Lung microvascular endothelial cell (primary cell): ENCODE measurements around the gene MREG. TPM values are rescaled to one million over a fixed set of nuclear protein-coding genes. Genes with fewer than 3 reads are reported as not detected.

Source experiments
- DNase-seq, 2 donors: peaks; one replicate each; pipeline versions ENCODE4 v3.0.0 to v3.0.0-alpha.2; 2010; ENCODE audit warnings: low read depth in 2 of 2
- total RNA-seq: library from RNA; depleted of rRNA; stranded (reverse); fragments of >200 nt; gene quantifications from 2 replicates; pipeline ENCODE4 v1.2.1, GENCODE V29; 2014

MREG gene
- total RNA-seq, 1 donor from 2014 or later: 0.40 TPM

- no peak for DNase-seq
Measured at GRCh38 chr2:215919624-215920243, 93.6 kb downstream of the MREG start.

DNA sequence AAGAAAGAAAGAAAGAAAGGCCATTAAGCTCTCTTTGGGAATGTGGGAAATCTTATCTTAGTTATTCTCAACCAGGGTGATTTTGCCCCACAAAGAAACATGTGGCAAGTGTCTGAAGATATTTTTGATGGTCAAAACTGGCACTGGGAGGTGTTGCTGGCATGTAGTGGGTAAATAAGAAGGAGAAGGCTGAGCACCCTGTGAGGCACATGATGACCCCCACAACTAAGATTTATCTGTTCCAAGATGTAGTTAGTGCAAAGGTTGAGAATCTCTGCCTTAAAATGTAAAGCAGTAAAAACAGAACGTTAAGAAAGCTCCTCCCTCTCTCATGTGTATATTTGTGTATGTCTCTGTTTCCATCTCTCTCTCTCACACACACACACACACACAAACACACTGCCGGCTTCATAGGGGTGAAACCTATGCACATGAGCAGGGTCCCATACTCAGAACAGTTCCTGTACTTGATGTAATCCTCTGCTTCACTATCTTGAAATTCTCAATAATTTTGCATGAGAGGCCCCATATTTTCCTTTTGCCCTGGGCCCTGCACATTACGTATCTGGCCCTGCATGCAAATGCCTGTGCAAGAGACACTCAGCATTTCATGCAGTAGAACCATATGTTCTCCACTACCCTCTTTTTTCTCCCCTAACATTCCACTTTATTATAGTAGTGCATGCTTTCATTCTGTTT, 94.3 kb downstream of the MREG start:
- no peak for DNase-seq

DNA sequence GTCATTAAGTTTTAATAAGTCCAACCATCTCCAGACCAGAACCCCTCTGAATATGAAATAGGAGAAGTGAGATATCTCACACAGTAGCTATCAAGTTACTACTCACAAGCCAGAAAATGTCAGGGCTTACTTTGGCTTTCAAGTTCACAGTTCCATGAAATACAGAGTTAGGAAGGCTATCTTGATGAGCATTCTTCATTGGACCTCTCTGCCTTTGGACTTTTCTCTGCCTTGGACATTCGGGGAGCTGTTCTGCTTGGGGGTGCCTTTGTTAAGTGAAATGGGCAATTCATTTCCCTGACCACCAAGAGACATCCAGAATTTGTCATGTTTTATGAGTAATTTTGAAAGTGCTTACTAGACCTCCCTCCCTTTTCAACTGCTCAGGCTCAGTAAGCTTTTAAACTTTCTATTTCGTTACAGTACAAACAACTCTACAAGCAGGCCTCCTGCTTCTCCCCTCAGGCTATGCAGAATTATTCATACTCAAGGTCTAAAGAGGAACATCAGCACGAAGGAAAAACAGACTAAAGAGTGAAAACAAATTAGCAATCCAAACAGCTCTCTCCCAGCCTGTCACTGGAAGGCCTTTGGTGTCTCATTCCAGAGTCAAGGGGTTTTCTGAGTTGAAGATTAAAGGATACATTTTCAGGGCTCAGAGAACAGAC, 95.3 kb downstream of the MREG start:
- DNase-seq: peak in 1 of 2 donors; percentile 7

GRCh38 chr2:215915441-215915840, 97.9 kb downstream of the MREG start:
- peak in 1 of 2 donors; percentile 20 for DNase-seq

- DNase-seq: peak in 1 of 2 donors; percentile 61
Measured at GRCh38 chr2:215914777-215915165, 98.6 kb downstream of the MREG start.

DNA sequence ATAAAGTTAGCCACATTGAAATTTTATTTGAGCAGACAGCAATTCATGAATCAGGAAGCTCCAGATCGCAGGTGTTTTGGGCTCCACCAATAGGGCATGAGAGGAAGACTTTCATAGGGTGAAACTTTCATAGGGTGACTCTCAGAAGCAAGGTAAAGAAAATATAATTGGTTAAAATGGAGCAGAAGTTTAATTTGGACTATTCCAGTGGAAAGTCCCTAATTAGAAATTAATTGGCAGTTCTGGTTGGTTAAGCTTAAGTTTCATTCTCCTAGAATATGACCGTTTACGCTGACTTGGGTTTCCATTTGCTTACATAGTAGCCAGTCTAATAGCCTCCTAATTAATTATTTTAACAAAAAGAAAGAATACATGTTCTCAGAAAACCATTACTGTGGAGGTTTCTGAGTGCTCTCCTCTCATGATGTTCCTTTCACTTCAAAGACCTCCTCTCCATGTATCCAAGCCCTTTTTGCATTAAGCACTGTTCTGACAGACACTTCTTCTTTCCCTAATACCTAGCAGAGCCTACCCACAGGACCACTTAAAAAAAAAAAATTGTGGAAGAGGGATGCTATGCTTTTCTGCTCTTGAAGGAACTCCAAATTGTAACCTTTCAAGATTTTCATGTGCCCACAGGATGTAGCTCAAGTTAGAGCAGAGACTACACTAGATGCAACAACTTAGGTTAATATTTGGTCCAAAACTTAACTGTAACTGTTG, 99.1 kb downstream of the MREG start:
- DNase-seq: no peak

- DNase-seq: no peak
Measured at GRCh38 chr2:215912299-215912842, 101.0 kb downstream of the MREG start.

- no peak for DNase-seq
Measured at GRCh38 chr2:215911301-215912085, 101.9 kb downstream of the MREG start.

DNA sequence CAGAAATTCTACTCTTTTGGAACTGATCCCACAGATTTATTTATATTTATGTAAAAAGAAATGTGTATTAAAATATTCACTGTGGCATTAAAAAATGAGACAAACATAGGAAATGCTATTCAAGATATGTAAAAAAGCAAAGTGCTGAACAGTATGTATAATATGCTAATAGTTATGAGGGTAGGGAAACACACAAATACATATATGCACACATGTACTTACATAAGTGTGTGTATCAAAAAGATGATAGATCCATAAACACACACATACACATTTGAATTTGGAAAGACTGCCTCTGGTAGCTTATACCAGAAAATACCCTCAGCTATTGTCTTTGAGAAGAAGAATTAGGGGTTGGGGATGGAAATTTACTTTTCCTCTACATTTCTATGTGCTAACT, 103.2 kb downstream of the MREG start:
- DNase-seq: no peak

DNA sequence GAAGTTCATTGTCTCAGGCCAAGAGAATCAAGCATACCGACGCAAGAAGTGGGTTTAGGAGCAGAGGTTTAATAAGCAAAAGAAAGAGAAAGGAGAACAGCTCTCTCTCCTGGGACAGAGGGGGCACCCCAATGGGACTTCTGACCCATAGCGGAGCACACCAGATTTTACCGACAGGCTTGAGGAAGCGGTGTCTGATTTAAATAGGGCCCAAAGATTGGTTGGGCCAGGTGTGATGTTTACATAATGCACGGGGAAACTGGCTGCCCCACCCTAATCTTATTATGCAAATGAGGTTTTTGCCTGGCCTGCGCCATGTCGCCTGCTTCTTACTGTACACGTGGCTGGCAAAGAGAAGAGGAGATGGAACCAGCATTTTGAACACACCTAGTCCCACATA, 106.2 kb downstream of the MREG start:
- DNase-seq: no peak

- DNase-seq: peak in 1 of 2 donors; percentile 65
Measured at GRCh38 chr2:215906458-215906857, 106.9 kb downstream of the MREG start.

DNA sequence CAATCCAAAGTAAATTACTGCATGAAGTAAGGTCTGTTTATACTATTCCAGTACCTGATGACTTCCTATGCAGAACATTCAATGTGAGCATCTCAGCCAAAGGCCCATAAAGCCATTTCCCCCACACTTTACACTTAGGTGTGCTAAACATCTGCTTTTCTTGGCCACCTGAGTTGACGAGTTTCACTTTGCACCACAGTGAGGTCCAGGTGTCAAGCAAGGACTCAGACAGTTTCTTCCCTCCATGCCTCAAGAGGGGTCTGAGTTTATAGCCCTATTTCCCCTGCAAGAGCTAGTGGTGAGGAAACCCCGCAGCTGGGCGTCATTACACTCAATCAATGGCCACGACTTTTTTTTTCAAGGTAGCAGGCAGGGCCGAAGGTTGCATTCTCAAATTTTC, 107.7 kb downstream of the MREG start:
- no peak for DNase-seq

- DNase-seq: peak in 1 of 2 donors; percentile 44
Measured at GRCh38 chr2:215904101-215904500, 109.2 kb downstream of the MREG start.

DNA sequence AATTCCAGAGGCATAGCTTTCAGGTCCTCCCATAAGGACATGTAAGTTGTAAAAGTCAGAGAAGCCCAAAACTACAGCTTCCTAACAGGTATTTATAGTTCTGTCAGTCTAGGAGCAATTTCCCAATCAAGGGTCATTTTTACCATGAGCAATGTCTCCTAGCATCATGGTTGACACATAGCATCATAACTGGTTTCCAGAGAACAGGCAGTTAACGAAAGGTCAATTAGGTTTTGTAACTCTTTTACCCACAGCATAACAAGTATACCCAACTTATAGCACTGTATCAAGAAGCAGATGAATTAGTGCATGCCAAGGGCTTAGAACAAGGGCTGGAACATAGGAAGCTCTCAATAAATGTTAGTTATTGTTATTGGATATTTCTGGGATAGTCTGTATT, 110.1 kb downstream of the MREG start:
- DNase-seq: no peak

DNA sequence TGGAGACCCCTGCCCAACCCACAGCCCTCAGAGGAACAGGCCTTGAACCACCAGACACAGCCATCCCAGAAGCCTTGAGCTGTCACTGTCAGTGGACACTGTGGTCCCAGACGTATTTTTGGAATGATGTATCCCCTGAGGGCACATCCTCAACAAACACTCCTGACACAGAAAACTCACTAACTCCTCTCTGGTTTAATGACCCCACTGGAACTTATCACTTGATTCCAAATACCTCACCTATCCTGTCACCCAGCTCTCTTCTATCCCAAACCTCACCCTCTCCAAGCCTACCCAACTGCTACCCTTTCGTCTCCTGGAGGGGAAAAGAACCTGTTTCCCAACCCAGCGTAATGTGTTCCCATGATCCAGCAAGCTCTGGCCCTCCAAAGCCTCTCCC, 111.6 kb downstream of the MREG start:
- DNase-seq: no peak

GRCh38 chr2:215900843-215901242, 112.5 kb downstream of the MREG start:
- DNase-seq: peak in 1 of 2 donors; percentile 80

- DNase-seq: no peak
Measured at GRCh38 chr2:215900203-215900611, 113.1 kb downstream of the MREG start.

DNA sequence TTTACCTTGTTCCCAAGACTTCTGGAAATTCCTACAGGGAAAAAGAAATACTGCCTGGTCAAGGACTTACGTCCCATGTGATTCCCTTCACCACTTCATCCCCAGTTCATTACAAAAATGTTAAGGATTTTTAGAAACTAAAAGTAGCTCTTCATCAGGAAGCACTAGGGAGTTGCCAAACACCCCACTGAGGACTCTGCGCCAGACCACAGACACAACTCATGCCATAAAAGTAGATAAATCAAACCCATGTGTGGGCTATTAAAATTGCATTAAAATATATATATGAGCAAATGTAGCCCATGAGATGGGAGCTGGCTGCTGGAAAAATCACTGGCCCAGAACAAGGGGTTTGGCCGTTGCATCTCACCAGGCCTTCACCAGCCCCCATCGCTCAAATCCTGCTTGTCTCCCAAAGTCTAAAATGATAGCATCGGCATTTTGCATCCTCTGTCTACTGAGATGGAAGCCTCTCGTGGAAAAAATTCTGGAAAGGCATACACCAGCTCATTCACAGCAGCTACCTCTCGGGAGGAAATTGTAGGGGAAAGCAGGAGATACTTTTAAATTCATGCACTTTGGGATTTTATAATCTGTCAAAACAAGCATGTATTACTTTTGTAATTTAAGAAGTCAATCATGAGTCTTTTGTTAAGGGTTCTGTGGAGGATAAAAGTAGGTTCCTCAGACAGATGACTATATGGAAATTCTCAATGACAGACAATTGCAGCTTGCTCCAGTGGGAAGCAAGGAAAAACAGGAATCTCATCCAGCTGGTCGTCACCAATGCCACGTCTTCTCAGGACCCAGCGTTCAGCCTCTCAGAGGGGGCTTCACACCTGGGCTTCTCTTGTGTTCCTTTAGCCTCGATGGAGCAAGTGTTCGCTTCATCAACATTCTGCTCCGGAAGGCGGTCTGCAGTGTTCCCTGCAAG, 113.9 kb downstream of the MREG start:
- no peak for DNase-seq

DNA sequence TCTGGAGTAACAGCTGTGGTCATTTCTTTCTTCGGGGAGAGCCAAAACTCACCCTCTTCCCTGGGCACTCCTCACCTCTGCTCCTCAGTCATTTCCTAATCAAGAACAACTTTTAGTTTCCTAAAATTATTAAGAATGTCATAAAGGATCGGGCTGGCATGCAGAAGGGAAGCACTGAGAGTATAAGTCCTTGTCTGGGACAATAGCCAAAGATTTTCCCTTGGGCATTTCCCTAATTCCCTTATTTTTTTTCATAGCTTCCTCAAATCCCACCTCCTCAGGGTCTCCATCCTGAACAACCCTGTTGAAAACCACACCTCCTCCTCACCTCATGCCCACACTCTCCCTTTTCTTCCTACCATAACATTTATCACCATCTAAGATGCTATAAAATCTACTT, 115.0 kb downstream of the MREG start:
- no peak for DNase-seq

GRCh38 chr2:215896921-215897320, 116.4 kb downstream of the MREG start:
- no peak for DNase-seq
